ENCODE measurements around the gene RASL10A.

The RASL10A gene

DNA sequence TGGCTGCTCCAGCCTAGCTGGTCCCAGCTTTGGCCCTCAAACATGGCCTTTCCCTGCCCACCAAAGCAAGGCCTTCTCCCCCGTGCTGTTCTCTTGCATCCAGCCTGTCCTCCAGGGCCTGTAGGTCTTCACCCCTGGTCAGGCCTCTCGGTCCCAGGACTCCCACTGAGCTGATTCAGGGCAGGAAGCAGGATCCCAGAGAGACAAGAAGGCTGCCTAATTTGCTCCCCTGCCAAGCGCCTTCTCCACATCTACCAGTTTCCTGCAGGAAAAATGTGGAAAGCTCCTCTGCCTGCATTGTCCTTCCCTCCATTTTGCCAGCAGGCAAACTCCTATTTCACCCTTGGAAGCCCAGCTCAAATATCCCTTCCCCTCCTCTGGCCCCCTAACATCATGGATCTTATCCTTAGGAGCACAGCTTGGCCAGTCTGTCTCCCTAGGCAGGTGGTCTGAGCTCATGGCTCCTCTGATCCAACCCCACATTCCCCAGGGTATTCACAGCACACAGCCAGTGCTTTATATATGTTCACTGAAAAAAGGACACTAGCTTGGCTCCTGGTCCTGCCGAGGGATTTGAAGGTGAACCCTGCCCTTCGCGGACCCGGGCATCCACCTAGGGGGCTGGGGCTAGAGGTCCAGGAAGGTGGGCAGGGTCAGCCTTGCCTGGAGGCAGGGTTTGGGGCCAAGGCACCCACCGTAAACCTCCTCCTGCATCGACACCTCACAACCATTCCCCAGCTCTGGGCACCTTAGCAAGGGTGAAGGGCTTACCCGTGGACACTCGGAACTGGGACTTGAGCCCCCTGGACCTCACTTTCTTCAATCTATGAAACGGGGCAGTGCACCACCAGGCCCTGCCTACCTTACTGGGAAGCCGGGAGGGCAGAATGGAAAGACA is 48.7 kb downstream of the RASL10A start:
- no peak for DNase-seq

DNA sequence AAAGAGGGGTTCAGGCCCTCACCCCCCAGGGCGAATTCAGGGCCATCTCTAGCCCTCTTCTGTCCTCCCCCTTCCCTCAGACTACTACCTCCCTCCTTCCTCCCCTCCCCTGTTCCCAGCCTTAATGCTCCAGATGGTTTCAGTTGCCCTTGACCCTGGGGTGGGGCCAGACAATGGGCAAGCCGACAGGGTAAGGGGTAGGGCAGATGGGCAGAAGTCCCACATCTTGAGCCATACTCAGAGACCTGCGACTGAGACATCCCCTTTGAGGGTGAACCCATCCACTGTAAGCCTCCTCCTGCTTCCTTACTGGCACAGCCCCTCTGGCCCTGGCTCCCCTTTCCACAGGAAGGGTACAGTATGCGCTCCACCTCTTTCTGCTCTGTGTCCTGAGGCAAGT is 49.6 kb downstream of the RASL10A start:
- DNase-seq = no peak

- DNase-seq = no peak
These were observed 50.2 kb downstream of the RASL10A start for GRCh38 chr22:29265305-29265704.

GRCh38 chr22:29263791-29264276 is 51.7 kb downstream of the RASL10A start:
- no peak for DNase-seq
